ENCODE data around the gene PIWIL1.

Gene PIWIL1

DNA sequence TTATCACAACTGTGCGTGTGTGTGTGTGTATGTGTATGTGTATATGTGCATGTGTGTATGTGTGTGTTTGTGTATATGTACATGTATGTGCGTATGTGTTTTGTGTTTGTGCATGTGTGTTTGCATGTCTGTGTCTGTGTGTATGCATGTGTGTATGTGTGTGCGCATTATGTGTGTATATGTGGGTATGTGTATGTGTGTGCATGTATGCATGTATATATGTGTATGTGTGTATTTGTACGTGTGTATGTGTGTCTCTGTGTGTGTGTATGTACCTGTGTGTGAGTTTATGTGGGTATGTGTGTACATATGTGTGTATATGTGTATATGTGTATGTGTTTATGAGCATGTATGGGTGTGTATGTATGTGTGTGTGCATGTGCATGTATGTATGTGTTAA lies 37.6 kb upstream of the PIWIL1 start:
- H3K4me3 ChIP-seq (ENCODE audit: control insufficient read depth, low read depth, low read length) = no peak overlapping the region
- DNase-seq (ENCODE audit: low read depth) = no peak
- TF ChIP-seq, protein P1, sequence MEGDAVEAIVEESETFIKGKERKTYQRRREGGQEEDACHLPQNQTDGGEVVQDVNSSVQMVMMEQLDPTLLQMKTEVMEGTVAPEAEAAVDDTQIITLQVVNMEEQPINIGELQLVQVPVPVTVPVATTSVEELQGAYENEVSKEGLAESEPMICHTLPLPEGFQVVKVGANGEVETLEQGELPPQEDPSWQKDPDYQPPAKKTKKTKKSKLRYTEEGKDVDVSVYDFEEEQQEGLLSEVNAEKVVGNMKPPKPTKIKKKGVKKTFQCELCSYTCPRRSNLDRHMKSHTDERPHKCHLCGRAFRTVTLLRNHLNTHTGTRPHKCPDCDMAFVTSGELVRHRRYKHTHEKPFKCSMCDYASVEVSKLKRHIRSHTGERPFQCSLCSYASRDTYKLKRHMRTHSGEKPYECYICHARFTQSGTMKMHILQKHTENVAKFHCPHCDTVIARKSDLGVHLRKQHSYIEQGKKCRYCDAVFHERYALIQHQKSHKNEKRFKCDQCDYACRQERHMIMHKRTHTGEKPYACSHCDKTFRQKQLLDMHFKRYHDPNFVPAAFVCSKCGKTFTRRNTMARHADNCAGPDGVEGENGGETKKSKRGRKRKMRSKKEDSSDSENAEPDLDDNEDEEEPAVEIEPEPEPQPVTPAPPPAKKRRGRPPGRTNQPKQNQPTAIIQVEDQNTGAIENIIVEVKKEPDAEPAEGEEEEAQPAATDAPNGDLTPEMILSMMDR (IDR thresholded peaks at IDR 0.05; ENCODE audit: control insufficient read depth, insufficient read depth, low read depth, low read length, missing control alignments) = no peak

DNA sequence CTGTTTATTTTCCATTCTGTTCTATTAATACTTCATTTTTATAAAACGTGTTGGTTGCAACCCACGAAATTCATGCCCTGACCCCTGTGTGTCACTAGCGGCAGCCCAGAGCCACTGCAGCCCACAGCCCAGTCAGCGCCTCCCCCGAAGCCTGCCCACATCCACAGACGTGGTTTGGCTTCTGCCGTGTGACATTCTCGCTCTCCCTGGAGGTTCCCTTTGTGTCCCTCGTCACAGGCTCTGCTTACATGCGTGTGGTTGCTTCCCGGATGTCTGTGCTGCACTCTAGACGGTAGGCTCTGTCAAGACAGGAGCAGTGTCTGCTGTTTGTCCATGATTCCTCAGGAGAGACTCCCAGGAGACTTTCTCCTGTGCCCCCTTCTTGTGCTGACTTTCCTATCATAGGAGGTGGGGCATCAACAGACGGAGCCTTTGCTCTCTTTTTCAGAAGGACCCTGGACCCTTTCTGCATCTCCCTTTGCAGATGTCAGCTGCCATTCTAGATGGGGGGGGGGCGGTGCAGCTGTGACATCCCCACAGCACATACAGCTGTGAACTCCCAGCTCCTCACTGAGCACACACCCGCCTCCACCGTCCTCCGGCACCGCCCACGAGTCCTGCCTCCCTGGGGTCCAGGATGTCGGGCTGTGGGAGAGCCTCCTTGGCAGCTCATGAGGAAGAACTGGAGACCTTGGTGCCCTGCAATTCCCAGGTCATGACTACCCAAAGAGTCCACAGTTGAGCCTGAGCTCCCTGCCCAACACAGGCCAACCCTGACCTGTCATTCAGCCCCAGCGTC lies 36.8 kb upstream of the PIWIL1 start:
- no peak overlapping the region for H3K4me3 ChIP-seq (ENCODE audit: control insufficient read depth, low read depth, low read length)
- TF ChIP-seq, protein P1 (IDR thresholded peaks at IDR 0.05; ENCODE audit: control insufficient read depth, insufficient read depth, low read depth, low read length, missing control alignments) = no peak

DNA sequence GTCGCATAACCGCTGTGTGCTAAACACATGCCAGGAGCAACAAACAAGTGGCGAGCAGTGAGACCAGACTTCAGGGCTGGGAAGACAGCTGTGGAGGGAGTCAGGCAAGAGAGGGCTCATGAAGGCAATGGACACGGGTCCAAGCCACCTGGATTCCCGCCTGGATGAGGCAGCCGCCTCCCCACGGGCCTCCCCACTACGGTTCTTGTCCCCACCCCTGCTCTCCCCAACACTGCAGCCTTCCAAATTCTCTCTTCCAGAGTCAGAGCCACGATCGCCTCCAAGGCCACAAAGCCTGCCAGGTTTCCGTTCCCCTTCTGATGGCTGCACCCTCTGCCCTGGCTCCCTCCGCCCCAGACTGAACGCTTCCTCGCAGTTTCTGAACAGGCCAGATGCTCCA lies 36.1 kb upstream of the PIWIL1 start:
- no peak overlapping the region for H3K4me3 ChIP-seq (ENCODE audit: control insufficient read depth, low read depth, low read length)
- no peak for DNase-seq (ENCODE audit: low read depth)
- TF ChIP-seq, protein P1 (IDR thresholded peaks at IDR 0.05; ENCODE audit: control insufficient read depth, insufficient read depth, low read depth, low read length, missing control alignments) = no peak

More for the DNA sequence above, 36.8 kb upstream of the PIWIL1 start:
- no peak for DNase-seq (ENCODE audit: low read depth)

DNA sequence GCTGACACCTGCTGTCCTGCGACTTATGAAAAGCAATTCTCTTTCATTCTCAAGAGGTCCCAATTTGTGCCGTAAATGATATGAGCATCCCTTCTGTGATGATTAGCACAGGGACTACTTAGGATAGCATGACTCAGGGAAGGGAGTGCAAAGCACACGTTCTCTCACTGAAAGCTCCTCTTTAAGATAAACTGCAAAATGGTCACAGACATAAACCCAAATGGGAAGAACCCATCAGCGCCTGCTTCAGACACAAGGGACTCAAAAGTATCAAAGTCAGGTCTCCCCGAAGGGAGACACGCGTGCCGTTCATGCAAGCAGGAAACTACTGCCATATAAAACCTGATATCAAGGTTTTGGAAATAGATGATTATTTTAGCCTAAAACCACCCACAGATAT lies 33.9 kb upstream of the PIWIL1 start:
- no peak for DNase-seq (ENCODE audit: low read depth)
- TF ChIP-seq, protein P1 (IDR thresholded peaks at IDR 0.05; ENCODE audit: control insufficient read depth, insufficient read depth, low read depth, low read length, missing control alignments) = no peak
- H3K4me3 ChIP-seq (ENCODE audit: control insufficient read depth, low read depth, low read length) = no peak overlapping the region

GRCh38 chr12:130307859-130308258 lies 29.8 kb upstream of the PIWIL1 start:
- DNase-seq (ENCODE audit: low read depth) = no peak
- TF ChIP-seq, protein P1 (IDR thresholded peaks at IDR 0.05; ENCODE audit: control insufficient read depth, insufficient read depth, low read depth, low read length, missing control alignments) = no peak
- H3K4me3 ChIP-seq (ENCODE audit: control insufficient read depth, low read depth, low read length) = no peak overlapping the region

DNA sequence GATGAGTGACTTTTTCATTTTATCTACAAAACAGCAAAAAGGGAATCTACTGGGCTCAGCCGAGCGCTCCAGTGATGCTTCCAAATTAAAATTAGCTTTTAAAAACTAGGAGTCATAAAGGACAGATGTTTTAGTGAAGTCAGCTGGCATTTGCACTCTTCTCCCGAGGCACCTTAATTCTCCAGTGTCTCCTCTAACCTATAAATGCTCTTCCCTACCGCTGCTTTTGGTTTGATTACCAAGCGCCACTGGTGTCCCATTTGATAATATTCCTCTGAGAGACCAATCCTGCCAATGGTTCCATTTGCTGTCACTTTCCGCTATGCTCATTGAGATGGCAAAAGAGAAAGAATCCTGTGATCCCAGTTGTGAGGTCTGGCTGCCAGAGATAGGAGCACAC lies 29.3 kb upstream of the PIWIL1 start:
- TF ChIP-seq, protein P1 (IDR thresholded peaks at IDR 0.05; ENCODE audit: control insufficient read depth, insufficient read depth, low read depth, low read length, missing control alignments) = no peak
- no peak overlapping the region for H3K4me3 ChIP-seq (ENCODE audit: control insufficient read depth, low read depth, low read length)
- no peak for DNase-seq (ENCODE audit: low read depth)
